ENCODE results near the gene ABI3BP.
A peak's percentile ranks its signal among the peaks of the same experiment; 100 is the strongest.
"Not testable (repeated sequence)": the region's sequence is repeated elsewhere in the genome, so short reads cannot be mapped to it uniquely, and the experiment has no call there.

Gene ABI3BP

DNA sequence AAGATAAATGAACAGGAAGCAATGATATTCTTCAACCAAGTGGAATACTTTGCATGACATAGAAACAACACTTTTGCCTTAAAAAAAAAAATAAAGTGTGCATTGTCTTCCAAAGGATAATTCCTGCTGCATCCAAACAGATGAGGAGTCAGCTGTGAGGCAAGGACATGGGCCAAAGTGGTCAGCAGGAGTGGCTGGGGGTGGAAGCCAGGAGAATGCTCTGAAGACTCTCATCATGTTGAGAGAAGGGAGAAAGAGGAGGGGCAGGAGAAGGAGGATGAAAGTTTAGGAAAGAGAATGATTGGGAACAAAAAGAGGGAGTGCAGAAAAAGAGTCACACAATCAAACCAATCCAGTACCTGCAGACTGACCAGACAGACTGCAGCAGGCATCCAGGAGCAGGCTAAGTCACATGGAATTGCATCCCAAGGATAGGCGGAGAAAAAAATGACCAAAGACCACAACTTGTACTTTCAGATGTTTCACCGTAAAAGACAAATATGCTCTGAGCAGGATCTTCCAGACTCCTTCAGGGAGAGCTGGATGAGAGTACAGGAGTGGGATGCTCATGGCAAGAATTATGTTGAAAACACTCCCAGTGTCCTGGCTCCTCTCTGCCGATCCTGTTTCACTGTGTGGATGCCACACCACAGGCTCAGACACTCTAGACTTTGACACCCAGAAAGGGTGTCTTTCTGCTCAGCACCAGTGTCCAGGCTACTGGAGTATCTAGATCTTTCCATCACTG, 11.9 kb downstream of the ABI3BP start:
- no peak for DNase-seq (ENCODE audit: low read depth)

GRCh38 chr3:100978011-100978659, 15.1 kb downstream of the ABI3BP start:
- DNase-seq (ENCODE audit: low read depth) = no peak

DNA sequence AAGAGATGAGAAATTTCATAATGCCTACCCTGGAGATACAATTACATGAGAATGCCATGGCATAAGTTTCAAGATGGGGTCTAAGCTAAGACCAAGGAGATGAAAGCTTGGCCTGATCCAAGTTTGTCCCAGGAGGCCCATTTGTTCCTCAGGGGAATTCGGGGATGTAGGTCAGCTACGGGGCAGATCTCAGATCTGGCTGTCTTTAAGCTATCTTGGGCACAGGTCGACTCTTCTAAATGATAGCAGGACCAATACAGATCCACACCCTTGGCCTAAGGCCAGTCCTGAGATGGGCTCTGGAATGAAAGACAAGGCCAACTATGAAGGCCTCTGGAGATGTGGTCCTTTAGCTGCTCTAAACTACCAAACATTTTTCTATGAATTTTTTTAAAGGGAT, 16.6 kb downstream of the ABI3BP start:
- no peak for DNase-seq (ENCODE audit: low read depth)

- no peak for DNase-seq (ENCODE audit: low read depth)
These were observed 17.5 kb downstream of the ABI3BP start for GRCh38 chr3:100975714-100976113.

DNA sequence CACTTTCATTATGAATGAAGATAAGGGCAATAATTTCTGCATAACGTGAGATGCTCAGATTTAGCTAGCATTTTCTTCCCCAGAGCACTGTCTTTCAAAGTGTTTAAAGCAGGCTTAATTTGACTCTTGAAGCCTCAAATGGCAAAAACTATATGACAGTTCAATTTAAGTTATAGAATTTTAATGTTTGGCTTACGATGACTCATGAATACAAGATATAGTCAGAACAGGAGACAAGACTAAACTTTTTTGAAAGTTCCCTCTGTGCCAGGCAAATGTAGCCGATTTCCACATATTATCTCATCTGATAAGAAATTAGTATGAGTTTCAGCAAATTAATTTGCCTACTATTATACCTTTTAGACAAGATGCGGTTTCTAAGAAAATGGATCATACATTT, 19.6 kb downstream of the ABI3BP start:
- DNase-seq (ENCODE audit: low read depth) = no peak

DNA sequence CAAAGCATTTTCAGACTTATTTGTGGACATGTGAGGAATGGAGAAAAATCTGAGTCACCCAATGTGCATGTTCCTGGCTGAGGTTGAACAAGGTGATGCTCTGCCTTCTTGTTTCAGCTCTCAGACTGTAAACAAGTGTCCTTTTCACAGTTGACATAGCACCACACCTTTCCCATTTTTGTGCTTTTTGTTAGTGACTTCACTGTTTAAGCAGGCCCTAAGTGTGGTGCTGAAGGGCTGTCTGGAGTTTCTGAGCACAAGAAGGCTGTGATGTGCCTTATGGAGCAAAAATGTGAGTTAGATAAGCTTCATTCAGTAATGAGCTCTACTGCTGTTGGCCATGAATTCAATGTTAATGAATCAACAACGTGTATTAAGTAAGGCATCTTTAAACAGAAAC, 20.4 kb downstream of the ABI3BP start:
- no peak for DNase-seq (ENCODE audit: low read depth)

DNA sequence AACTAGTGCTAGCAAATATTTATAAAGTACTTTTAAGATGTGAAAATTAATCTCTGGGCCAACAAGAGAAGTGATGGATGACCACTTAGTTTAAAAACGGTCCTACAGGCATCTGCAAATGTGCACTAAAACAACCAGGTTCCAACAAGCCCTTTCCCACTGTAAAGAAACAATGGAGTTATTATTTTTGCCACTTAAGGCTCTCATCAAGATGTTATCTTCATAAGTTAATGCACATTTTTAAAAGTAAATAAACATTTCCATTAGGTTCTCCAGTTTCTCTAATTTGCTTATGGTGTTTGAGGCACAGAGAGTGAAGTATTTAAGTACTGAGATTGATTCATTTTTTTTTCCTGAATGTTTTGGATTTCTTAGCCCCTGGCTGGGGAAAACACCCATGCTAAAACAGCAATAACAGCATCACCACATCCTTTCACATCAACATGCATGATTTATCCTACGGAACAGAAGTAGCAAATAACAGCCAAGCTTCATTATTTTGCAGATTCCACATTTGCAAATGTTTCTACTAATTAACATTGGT, 20.8 kb downstream of the ABI3BP start:
- DNase-seq (ENCODE audit: low read depth) = no peak

DNA sequence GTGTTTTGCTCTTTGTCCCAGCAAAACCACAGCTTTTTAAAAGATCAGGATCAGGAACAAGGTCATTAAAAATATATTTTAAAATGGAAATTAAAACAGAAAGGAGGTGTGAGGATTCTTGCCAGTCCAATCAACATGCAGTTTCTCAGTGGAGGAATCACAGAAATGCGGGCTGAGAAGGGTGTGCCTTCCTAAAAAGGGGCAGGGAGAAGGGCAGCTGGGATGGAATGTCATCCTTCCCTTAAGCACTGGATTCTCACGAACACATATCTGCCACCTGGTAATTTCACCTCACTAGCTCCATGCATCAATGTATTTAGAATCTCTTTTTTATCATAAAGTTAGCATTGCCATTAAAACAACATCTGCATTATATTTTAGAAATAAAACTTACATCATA, 21.4 kb downstream of the ABI3BP start:
- no peak for DNase-seq (ENCODE audit: low read depth)

DNA sequence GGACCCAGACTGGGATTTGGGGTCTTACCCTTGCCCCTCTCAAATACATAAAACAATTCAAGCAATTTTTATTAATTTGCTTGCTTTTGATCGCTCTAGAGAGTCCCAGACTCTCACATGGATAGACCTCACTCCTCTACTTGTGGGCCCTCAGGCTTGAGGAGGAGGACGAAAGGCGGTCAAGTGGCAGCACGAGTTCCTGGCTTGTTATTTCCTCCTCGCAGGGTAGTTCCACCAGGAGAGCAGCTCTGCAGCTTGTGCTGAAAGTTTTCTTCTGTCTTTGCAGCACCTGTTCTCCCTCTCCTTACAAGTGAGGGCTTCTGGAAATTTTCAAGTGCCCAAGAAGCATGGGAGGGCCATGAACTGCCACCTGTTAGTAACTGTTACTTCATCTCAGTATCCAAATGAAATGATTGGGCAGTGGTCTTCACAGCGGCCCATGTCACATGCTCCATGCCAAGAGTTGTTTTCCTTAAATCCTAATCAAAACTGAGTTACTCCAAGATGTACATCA, 22.7 kb downstream of the ABI3BP start:
- no peak for DNase-seq (ENCODE audit: low read depth)

- no peak for DNase-seq (ENCODE audit: low read depth)
These were observed 24.0 kb downstream of the ABI3BP start for GRCh38 chr3:100968932-100969906.

DNA sequence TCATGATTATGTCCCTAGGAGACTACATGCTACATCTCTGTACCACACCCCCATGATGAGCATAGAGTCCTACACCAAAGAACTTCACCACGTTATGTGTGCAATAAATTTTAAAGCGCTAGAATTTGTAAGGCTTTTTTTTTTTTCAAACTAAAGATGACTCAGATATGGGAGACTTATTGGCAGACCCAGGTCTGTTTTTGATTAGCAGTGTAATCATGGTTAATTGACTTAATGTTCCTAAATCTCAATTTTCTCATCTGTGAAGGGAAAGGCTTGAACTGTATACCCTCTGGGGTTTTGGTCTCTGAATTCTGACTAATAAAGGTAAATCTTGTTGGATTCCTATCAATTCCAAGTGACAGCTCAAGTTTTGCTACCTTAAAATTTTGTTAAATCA, 26.4 kb downstream of the ABI3BP start:
- DNase-seq (ENCODE audit: low read depth) = no peak

GRCh38 chr3:100966049-100966491, 27.2 kb downstream of the ABI3BP start:
- no peak for DNase-seq (ENCODE audit: low read depth)

GRCh38 chr3:100963041-100963440, 30.2 kb downstream of the ABI3BP start:
- DNase-seq (ENCODE audit: low read depth) = no peak

- no peak for DNase-seq (ENCODE audit: low read depth)
These were observed 35.8 kb downstream of the ABI3BP start for GRCh38 chr3:100957261-100957986.

- no peak for DNase-seq (ENCODE audit: low read depth)
These were observed 36.9 kb downstream of the ABI3BP start for GRCh38 chr3:100956276-100956675.

DNA sequence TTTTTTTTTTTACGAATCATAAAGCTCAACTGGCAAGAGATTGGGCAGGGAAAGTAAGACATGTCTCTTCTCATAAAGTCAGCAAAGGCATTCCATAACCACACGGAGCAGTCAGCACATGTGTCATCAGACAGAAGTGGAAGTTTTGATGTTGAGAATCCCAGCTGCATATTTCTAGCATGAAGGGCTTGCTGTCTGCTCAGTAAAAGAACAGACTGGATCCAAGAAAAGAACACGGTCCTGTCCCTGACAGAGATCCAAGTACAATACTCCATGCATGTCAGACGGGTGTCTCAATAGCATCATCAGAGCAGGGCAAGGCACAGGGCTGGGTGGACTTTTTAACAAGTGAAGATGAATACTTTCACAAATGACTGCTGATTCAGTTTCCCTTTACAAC, 38.2 kb downstream of the ABI3BP start:
- DNase-seq (ENCODE audit: low read depth) = peak; percentile 95

DNA sequence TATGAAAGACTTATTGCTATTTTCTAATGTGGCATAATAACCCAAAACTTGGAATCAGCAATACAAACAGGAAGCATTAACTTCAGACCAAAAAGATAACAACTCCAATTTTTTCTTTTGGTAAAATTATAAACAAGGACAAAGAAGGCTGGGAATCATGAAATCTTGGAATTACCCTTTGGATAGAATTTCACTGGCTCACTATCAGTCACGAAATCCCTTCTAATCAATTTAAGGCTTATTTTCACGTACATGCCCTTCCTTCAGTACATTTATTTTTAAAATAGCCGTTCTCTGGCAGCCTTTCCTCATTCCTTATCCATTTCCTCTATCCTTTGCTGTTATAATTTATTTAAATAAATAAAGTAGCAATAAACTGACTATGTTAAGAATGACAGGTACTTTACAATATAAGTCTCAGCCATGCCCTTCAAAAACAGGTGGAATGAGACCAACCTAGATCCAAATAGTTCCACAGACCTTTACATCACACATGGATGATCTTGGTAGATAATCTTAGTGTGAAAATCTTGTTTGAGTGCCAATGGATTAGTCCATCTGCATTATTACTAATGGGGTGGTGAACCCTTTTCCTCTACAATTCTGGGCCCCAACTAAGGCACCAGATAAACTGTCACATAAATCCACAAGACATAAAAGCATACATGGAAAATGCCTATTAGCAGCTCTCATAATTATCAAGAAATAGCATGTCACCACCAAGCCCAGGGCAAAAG, 38.9 kb downstream of the ABI3BP start:
- DNase-seq (ENCODE audit: low read depth) = no peak

DNA sequence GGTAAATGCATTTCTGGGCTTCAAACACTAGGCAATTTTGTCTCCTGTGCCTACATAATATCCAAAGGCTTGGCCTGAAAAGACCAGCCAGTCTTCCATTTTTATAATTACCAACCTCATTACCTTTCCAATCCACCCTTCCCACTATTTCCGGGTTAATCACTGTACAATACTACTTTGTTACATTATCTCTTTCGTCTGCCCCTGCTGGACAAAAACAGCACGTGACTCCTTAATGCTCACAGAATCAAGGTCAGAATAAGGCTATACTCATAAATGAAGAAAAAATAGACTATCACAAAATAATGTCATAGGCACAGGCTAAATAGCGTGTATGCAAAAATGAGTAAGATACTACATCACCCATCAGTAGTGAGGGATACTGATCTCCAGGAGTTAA, 40.1 kb downstream of the ABI3BP start:
- DNase-seq (ENCODE audit: low read depth) = no peak

DNA sequence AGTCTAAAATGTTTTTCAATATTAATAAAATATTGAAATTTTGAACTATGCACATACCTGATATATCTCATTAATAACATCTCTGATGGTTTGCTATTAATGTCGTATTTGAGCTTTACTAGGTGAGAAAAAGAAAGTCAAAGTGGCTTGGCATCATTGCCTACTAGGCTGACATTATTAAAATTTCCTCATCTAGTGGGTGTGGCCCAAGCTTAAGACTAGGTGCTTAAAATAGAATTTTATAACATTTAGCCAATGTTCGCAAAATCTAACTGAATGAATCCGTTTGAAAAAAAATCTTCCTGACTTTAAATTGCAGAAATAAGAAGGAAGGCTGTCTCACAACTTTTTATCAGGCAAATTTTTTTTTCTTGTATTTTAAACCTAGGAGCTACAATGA, 46.1 kb downstream of the ABI3BP start:
- no peak for DNase-seq (ENCODE audit: low read depth)

- DNase-seq (ENCODE audit: low read depth) = not testable (repeated sequence)
These were observed 47.1 kb downstream of the ABI3BP start for GRCh38 chr3:100946096-100946495.

DNA sequence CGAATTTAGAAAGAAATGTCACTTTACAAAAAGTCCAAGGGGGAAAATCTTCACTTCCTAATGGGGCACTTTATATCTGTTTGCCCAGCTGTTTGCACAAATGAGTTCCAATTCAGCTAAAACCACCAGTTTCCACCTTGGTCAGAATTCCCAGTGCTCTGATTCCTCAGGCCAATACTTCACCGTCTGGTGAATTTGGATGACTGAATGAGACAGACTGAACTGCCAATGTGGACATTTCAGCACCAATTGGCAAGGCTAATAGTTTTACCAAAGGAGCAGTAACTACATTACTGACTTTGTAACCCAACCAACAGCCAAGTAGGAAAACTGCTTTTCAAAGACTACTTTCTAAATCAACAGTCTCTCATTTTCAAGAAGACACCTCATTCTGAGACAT, 51.8 kb downstream of the ABI3BP start:
- DNase-seq (ENCODE audit: low read depth) = no peak
